ENCODE results near the gene GRIP2.

DNA sequence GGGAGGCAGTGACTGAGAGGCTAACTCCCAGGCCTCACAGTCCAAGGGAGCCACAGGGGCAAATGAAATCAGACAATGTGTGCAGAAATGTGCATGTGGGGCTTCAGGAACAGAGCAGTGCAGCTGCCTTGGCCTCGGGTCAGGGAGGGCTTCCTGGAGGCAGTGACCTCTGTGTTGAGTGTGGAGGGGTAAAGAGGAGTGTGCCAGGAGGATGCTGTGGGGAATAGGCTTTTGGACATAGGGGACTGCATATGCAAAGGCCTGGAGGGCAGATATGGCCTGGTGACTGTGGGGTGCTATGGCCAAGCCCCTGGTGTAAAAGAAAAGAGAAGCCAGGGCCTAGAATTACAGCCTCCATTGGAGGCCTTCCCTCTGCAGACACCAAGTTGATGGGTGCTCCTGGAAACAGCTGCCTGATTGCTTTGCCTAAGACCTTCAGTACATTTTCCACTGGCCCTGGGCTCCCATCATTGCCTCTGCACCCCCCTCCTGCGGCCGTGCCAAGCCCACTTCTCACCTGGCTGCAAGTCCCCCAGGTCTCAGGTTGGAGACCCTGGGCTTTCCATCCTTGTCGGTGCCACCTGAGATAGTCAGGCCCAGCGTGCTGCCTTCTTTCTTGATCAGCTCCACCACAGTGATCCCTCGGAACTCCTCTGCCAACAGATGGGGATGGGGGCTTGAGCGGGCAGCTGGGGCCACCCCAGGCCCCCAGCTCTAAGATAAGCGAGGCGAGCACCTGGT is 15.1 kb downstream of the GRIP2 start:
- no peak for TF ChIP-seq POLR2A (IDR thresholded peaks at IDR 0.05; ENCODE audit: extremely low read depth, insufficient read length)
- TF ChIP-seq, protein P1, sequence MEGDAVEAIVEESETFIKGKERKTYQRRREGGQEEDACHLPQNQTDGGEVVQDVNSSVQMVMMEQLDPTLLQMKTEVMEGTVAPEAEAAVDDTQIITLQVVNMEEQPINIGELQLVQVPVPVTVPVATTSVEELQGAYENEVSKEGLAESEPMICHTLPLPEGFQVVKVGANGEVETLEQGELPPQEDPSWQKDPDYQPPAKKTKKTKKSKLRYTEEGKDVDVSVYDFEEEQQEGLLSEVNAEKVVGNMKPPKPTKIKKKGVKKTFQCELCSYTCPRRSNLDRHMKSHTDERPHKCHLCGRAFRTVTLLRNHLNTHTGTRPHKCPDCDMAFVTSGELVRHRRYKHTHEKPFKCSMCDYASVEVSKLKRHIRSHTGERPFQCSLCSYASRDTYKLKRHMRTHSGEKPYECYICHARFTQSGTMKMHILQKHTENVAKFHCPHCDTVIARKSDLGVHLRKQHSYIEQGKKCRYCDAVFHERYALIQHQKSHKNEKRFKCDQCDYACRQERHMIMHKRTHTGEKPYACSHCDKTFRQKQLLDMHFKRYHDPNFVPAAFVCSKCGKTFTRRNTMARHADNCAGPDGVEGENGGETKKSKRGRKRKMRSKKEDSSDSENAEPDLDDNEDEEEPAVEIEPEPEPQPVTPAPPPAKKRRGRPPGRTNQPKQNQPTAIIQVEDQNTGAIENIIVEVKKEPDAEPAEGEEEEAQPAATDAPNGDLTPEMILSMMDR (IDR thresholded peaks at IDR 0.05; ENCODE audit: low read depth, low read length) = no peak
- TF ChIP-seq, protein P2, sequence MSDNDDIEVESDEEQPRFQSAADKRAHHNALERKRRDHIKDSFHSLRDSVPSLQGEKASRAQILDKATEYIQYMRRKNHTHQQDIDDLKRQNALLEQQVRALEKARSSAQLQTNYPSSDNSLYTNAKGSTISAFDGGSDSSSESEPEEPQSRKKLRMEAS (IDR thresholded peaks at IDR 0.05; ENCODE audit: low read depth, low read length) = no peak
